Common myeloid progenitor, CD34-positive (primary cell): ENCODE data around the gene PRELID3B.

Experiments used
- CTCF ChIA-PET: fragments of 350-600 bp; sonication (Branson Sonifier 250); formaldehyde crosslinking; loops from one replicate; lab custom pipeline; 2021; ENCODE audit warnings: antibody characterized with exemption; lab: Charles Lee
- POLR2A ChIA-PET: fragments of 350-600 bp; sonication (Branson Sonifier 250); formaldehyde crosslinking; loops from one replicate; lab custom pipeline; 2021; ENCODE audit warnings: antibody characterized with exemption; lab: Charles Lee
- DNase-seq, 3 donors: peaks; one replicate each; pipeline versions ENCODE4 v3.0.0 to v3.0.0-alpha.2; 2013
- H3K27ac ChIP-seq, 2 experiments: 1 replicate in 1 of 2; 2 replicates in 1 of 2; pipeline ENCODE4 v1.7.0; 2013; ENCODE audit warnings: inconsistent platforms in 2 of 2, low read length in 2 of 2, mild to moderate bottlenecking in 2 of 2, low read depth in 1 of 2, moderate library complexity in 1 of 2; ENCODE audit not compliant: severe bottlenecking in 2 of 2, insufficient read depth in 1 of 2, poor library complexity in 1 of 2
- H3K27me3 ChIP-seq, 5 experiments: replicated peaks in 2 of 5; 1 replicate in 3 of 5; 2 replicates in 2 of 5; pipeline versions ENCODE4 v1.6.1 to v1.7.0; 2013; ENCODE audit warnings: low read length in 4 of 5, mild to moderate bottlenecking in 2 of 5, moderate library complexity in 2 of 5, inconsistent platforms in 1 of 5; ENCODE audit not compliant: insufficient read depth in 5 of 5, control insufficient read depth in 4 of 5
- H3K36me3 ChIP-seq, 4 experiments: 1 replicate in 2 of 4; 2 replicates in 2 of 4; pipeline versions ENCODE4 v1.6.1 to v1.7.0; 2013; ENCODE audit warnings: low read length in 3 of 4, control low read depth in 1 of 4, mild to moderate bottlenecking in 1 of 4; ENCODE audit not compliant: control insufficient read depth in 4 of 4, insufficient read depth in 4 of 4
- H3K4me1 ChIP-seq, 4 experiments: 1 replicate in 3 of 4; 2 replicates in 1 of 4; pipeline versions ENCODE4 v1.6.1 to v1.7.1; 2013; ENCODE audit warnings: low read length in 3 of 4, mild to moderate bottlenecking in 3 of 4, control low read depth in 1 of 4, inconsistent platforms in 1 of 4, moderate library complexity in 1 of 4; ENCODE audit not compliant: control insufficient read depth in 4 of 4, insufficient read depth in 4 of 4; ENCODE audit errors: control extremely low read depth in 1 of 4
- H3K4me3 ChIP-seq, 7 experiments: 1 replicate in 4 of 7; 2 replicates in 3 of 7; pipeline versions ENCODE4 v1.5.1 to v1.7.0; 2013; ENCODE audit warnings: mild to moderate bottlenecking in 7 of 7, low read length in 6 of 7, moderate library complexity in 6 of 7, inconsistent platforms in 2 of 7, low read depth in 2 of 7, control low read depth in 1 of 7; ENCODE audit not compliant: insufficient read depth in 4 of 7, control insufficient read depth in 1 of 7; ENCODE audit errors: extremely low read depth in 1 of 7
- H3K9me3 ChIP-seq, 5 experiments: 1 replicate in 4 of 5; 2 replicates in 1 of 5; pipeline versions ENCODE4 v1.6.1 to v1.7.1; 2013; ENCODE audit warnings: low read length in 4 of 5, mild to moderate bottlenecking in 2 of 5, inconsistent platforms in 1 of 5, low read depth in 1 of 5, moderate library complexity in 1 of 5; ENCODE audit not compliant: control insufficient read depth in 4 of 5, insufficient read depth in 2 of 5; ENCODE audit errors: control extremely low read depth in 1 of 5
- WGBS: methylation state at CpG from one replicate; pipeline ENCODE4 v1.1.5; 2013; ENCODE audit not compliant: insufficient coverage; 5-methylcytosine and 5-hydroxymethylcytosine counted together

PRELID3B gene

DNA sequence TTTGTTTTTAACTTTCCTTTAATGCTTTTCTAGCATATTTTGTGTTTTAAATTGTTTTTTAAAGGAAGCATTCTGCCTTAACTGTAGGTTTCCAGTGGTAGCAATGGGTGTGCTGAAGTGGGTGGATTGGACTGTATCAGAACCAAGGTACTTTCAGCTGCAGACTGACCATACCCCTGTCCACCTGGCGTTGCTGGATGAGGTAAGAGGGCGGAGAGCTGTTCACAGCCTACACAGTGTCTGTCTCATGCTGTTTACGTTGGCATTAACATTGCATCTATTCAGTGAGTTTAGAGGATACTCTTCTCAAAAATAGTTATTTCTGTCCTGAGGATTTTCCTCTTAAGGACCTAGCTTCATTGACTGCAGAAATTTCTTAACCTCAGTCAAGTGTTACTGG lies 49.7 kb downstream of the PRELID3B start:
- 100% methylated on average over 3 of the region's 3 CpGs for WGBS
- DNase-seq, result no peak
- Histone ChIP-seq H3K27me3 (no peaks in the 10 kb centered on the region), H3K27ac (no peak overlapping the region), H3K9me3 (no peaks in the 10 kb centered on the region), H3K4me3 (no peak overlapping the region), H3K36me3 (peaks cover 33 to 97% (median 73%) of the 10 kb centered on the region in 4 experiments), H3K4me1 (no peaks in the 10 kb centered on the region)
- CTCF ChIA-PET, result interaction anchor here (0.6 to 1.2 kb wide), 2 partner anchors 9 to 17 kb away, joined by 3 read pairs; no protein-coding TSS in a partner anchor
- POLR2A ChIA-PET, result no interaction called here

DNA sequence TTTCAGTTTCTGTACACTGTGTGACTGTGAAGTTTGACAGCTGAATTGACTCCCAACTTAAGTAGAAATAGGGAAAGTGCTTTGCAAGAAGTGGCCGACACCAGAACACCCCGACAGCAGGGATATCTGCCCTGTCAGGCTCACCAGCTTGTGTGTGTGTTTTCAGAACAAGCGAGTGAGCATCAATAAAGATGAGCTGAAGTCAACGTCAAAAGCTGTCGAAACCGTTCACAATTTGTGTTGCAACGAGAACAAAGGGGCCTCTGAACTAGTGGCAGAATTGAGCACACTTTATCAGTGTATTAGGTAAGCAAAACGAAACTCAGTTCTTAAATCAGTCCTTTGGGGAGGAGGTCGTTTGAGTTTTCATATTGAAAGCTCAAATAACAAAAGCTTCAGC lies 50.9 kb downstream of the PRELID3B start:
- H3K9me3 ChIP-seq, result no peaks in the 10 kb centered on the region
- H3K27me3 ChIP-seq, result no peaks in the 10 kb centered on the region
- no peak overlapping the region for H3K4me3 ChIP-seq
- no peak overlapping the region for H3K27ac ChIP-seq
- no peak for DNase-seq
- H3K4me1 ChIP-seq, result no peaks in the 10 kb centered on the region
- peaks cover 33 to 97% (median 73%) of the 10 kb centered on the region in 4 experiments for H3K36me3 ChIP-seq
- POLR2A ChIA-PET, result interaction anchor here (0.6 kb wide), 1 partner anchor 28 kb away, joined by 4 read pairs; no protein-coding TSS in a partner anchor
- WGBS, result 98% methylated on average over 4 of the region's 9 CpGs
- CTCF ChIA-PET, result no interaction called here

DNA sequence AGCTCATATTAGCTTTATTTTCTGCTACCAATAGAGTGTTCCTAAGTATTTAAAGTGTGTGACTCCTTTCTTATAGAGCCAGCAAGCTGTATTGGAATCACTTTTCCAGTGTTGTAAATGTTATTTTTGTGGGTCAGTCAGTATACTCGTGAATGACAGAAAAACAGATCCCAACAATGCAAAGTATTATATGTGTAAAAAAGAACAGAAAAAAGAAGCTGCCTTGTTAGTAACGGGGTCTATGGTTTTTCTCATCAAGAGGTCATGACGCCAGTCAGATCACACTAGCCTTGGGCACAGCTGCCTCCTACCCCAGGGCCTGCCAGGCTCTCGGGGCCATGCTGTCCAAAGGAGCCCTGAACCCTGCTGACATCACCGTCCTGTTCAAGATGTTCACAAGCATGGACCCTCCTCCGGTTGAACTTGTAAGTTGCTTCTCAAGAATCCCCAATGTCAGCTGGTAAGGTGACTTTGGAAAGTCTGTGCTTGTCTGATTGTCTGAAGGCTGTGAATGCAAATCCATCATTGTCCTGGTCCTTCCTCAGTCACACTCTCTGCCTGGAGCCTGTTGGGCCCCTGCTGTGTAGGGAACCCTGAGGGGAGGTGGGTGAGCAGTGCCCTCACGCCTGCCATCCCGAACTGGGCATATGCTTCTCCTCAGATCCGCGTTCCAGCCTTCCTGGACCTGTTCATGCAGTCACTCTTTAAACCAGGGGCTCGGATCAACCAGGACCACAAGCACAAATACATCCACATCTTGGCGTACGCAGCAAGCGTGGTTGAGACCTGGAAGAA lies 51.7 kb downstream of the PRELID3B start:
- no peaks in the 10 kb centered on the region for H3K9me3 ChIP-seq
- no peak for DNase-seq
- ChIA-PET CTCF (interaction anchor here (1.2 to 1.6 kb wide), 2 partner anchors 9 to 18 kb away, joined by 5 to 7 read pairs; no protein-coding TSS in a partner anchor), POLR2A (interaction anchor here (0.6 kb wide), 1 partner anchor 29 kb away, joined by 4 read pairs; no protein-coding TSS in a partner anchor)
- WGBS, result 100% methylated on average over 13 of the region's 14 CpGs
- H3K27me3 ChIP-seq, result no peaks in the 10 kb centered on the region
- H3K27ac ChIP-seq, result no peak overlapping the region
- H3K4me3 ChIP-seq, result no peak overlapping the region
- peaks cover 30 to 96% (median 71%) of the 10 kb centered on the region in 4 experiments for H3K36me3 ChIP-seq
- H3K4me1 ChIP-seq, result no peaks in the 10 kb centered on the region

DNA sequence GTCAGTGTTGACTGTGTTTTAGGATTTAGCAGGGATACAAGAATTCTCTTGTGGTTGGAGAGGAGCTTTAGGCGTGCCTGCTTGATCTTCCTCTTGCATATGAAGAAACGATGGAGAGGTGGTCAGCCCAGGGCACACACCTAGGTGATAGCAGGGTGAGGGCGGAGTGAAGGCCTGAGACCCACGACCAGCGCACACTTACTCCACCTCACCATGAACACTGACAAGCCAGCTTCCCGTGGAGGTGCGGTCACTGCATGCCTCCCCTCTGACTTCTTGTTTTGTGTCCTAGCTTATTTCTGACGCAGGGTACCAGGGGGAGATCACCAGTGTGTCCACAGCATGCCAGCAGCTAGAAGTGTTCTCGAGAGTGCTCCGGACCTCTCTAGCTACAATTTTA lies 53.4 kb downstream of the PRELID3B start:
- peaks cover 27 to 80% (median 59%) of the 10 kb centered on the region in 4 experiments for H3K36me3 ChIP-seq
- ChIA-PET CTCF (no interaction called here), POLR2A (interaction anchor here (1.1 kb wide), 1 partner anchor 43 kb away, joined by 3 read pairs; the partner anchor contains the start of gene ATP5F1E)
- 97% methylated on average over 10 of the region's 10 CpGs for WGBS
- H3K4me3 ChIP-seq, result no peak overlapping the region
- H3K9me3 ChIP-seq, result no peaks in the 10 kb centered on the region
- no peak for DNase-seq
- H3K27me3 ChIP-seq, result no peaks in the 10 kb centered on the region
- H3K27ac ChIP-seq, result no peak overlapping the region
- no peaks in the 10 kb centered on the region for H3K4me1 ChIP-seq

DNA sequence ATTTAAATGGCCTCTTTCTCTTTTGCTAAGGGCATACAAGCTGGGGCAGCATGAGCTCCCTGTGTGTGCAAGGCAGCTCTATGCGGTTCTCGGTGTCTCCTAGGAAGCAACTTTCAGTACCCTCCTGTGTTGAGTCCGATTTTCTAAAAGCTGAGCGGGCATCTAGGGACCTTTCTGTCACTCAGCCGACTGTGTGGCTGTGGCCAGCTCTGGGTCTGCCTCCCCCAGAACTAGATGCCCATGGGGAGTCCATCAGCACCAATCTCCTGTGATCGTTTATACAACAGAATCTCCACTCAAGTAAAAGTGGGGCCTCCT lies 54.1 kb downstream of the PRELID3B start:
- Histone ChIP-seq H3K4me1 (no peaks in the 10 kb centered on the region), H3K36me3 (peaks cover 21 to 73% (median 54%) of the 10 kb centered on the region in 4 experiments), H3K9me3 (no peaks in the 10 kb centered on the region), H3K27ac (no peak overlapping the region), H3K4me3 (no peak overlapping the region), H3K27me3 (no peaks in the 10 kb centered on the region)
- 100% methylated on average over 2 of the region's 6 CpGs for WGBS
- ChIA-PET POLR2A (interaction anchor here (0.6 to 1.1 kb wide), 2 partner anchors 8 to 44 kb away, joined by 3 read pairs; partner anchors contain the start of gene ATP5F1E), CTCF (no interaction called here)
- DNase-seq, result no peak

DNA sequence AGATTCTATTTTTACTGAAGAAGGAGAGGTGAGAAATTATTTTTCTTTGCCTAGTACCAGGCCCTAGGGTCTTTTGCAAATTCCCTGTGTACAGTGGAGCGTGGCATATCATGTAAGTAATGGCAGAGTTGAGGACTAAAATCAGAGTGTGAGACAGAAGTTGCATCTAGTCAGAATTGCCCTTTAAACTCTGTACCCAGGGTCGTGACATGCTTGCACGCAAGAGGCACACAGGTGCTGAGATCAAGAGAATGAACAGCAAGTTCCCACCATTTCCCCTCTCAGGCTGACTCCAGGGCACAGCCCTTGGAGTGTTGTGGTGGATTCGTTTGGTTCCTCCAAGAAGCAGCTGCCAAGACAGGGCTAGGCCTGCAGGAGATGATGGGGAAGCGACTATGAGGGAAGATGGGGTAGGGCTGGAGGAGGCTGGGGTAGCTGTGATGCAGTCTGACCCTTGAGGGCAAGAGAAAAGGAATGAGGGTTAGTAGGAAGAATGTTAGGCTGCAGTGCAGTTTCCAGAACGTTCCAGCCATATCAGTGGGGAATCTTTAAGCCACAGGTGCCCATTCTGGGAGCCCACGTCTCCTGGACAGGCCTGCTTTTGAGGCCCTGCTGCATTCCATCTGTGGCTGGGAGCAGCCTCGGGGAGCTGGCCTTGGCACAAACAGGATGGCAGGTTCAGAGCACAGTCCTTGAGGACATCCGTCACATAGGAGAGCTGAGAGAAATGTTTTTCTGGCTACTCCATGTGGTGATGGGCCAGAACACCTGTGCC lies 54.6 kb downstream of the PRELID3B start:
- H3K4me1 ChIP-seq, result no peaks in the 10 kb centered on the region
- peaks cover 16 to 68% (median 49%) of the 10 kb centered on the region in 4 experiments for H3K36me3 ChIP-seq
- DNase-seq, result no peak
- no peaks in the 10 kb centered on the region for H3K27me3 ChIP-seq
- H3K9me3 ChIP-seq, result no peaks in the 10 kb centered on the region
- no peak overlapping the region for H3K27ac ChIP-seq
- 97% methylated on average over 9 of the region's 9 CpGs for WGBS
- no peak overlapping the region for H3K4me3 ChIP-seq
- ChIA-PET POLR2A (interaction anchor here (0.6 kb wide), 1 partner anchor 9 kb away, joined by 3 read pairs; no protein-coding TSS in a partner anchor), CTCF (no interaction called here)
